Fibroblast of skin of scalp (primary cell): ENCODE measurements around the gene SH2B3. TPM values are rescaled to one million over a fixed set of nuclear protein-coding genes. Genes with fewer than 3 reads are reported as not detected.
A peak's percentile ranks its signal among the peaks of the same experiment; 100 is the strongest.
"Not testable (repeated sequence)": the region's sequence is repeated elsewhere in the genome, so short reads cannot be mapped to it uniquely, and the experiment has no call there.

Experiments used
- DNase-seq: peaks from one replicate; pipeline ENCODE4 v3.0.0-alpha.2; 2013
- polyA plus RNA-seq, 2 experiments: library from polyadenylated mRNA; unstranded; fragments of 120-200 nt; gene quantifications; one replicate each; pipeline ENCODE4 v1.2.1, GENCODE V29; 2013; ENCODE audit not compliant: insufficient read length in 2 of 2

Gene SH2B3
- 24.6 TPM for polyA plus RNA-seq (2013, experiment 1 of 2; ENCODE audit: insufficient read length)
- 24.9 TPM for polyA plus RNA-seq (2013, experiment 2 of 2; ENCODE audit: insufficient read length)

GRCh38 chr12:111405859-111406473 lies at the start of gene SH2B3:
SH2B3 (plus strand) TSS chr12:111405923; CDS start chr12:111418146, 12,223 bp downstream.
- no peak for DNase-seq

GRCh38 chr12:111359231-111359913 lies 46.4 kb upstream of the SH2B3 start:
- DNase-seq = peak; percentile 11

- DNase-seq = no peak
Observed at GRCh38 chr12:111359914-111360276, 45.8 kb upstream of the SH2B3 start.

DNA sequence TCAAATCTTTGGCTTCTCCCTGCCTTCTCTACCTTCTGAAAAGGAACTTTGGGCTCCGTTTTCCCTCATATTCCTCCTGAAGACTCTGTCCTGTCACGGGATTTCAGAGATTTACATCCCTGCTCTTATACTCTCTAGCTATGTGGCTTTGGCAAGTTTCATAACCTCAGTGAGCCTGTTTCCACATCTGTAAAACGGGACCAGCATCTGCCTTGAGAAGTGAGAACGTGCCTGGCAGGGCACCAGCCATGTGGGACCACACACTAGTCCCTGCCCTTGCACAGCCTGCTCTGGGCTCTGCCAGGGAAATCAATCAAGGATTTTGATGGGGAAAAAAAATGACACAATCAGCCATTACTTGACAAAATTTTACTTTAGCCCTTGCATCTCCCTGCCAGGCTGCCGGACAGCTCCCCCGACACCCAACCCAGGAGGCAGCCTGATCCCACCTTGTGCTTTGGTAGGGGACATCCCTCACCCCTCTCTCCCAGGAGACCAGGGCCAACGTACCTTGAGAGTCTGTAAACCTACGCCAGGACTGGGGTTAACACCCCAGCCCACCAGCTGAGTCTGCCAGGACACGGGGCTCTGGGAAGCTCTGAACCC lies 45.3 kb upstream of the SH2B3 start:
- no peak for DNase-seq

- DNase-seq = no peak
Observed at GRCh38 chr12:111361073-111361716, 44.5 kb upstream of the SH2B3 start.

- DNase-seq = no peak
Observed at GRCh38 chr12:111361717-111362576, 43.8 kb upstream of the SH2B3 start.

- DNase-seq = no peak
Observed at GRCh38 chr12:111362687-111363475, 42.8 kb upstream of the SH2B3 start.

GRCh38 chr12:111363578-111363977 lies 42.1 kb upstream of the SH2B3 start:
- DNase-seq = peak; percentile 27

DNA sequence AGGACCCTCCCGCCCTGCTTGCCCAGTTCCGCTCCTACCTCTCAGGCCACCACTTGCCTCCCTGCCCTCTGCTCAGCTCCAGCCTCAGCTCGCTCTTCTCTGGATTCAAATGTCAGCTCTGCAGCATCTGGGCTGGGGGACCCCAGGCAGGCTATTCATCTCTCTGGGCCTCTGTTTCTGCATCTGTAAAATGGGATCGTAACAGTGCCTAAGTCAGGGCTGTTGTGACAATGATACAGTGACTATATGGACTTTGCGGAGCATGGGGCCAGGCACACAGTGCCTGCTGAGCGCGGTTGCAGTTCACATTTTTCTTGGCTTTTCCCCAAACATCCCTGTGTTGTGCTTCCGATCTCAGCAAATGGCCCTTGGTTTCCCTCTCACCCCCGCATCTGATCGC lies 39.6 kb upstream of the SH2B3 start:
- DNase-seq = no peak

- no peak for DNase-seq
Observed at GRCh38 chr12:111366583-111366982, 39.1 kb upstream of the SH2B3 start.

DNA sequence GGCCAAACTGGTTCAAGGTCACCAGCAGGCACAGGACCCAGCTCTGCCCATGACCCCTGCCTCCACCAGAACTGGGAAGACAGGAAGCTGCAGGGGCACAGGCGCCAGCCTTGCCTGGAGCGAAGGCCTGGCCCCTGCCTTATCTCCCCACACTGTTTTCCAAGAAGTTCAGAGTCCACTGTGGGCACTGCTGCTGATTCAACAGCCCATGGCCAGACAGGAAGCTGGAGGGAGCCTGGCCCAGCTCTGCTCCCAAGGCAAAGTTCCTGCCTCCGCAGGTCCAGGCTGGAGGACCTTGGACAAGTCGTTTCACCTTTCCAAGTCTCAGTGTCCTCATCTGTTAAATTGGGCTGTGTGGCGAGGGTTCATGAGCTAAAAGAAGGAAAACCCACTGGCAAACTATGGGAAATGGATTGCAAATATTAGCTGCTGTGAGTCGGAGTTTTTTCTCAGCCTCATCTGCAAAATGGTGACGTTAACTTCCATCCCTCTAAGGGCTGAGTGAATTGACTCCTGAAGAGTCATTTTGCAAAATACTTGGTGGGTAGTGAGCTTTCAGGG lies 38.0 kb upstream of the SH2B3 start:
- no peak for DNase-seq

DNA sequence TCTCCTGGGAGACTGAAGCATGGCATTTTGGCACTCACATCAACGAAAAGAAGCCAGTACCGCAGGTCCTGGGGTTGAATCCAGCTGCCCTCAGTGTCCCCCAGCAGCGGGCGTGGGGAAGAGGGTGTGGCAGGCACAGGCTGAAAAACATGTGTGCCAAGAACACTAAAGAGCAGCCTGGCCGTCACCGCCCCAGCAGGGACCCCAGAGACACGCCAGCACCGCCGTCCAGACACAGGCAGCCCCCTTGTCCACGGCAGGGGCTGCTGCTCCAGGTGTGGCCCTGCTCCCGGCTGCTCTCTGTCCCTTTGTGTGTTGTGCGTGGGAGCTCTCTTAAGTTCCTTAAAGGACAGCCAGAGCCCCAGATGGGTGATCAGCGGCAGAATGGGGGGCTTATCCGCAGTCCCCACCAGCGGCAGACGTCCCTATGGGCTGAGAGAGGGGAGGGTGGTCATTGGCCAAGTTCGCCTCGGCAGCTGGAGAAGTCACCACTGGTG lies 37.4 kb upstream of the SH2B3 start:
- DNase-seq = no peak

- peak; percentile 86 for DNase-seq
Observed at GRCh38 chr12:111368788-111369495, 36.8 kb upstream of the SH2B3 start, which contains the start of gene PHETA1. PHETA1 (minus strand) TSS chr12:111369095; CDS start chr12:111363427, 5,668 bp downstream.

GRCh38 chr12:111369496-111370220 lies 36.1 kb upstream of the SH2B3 start:
- no peak for DNase-seq

DNA sequence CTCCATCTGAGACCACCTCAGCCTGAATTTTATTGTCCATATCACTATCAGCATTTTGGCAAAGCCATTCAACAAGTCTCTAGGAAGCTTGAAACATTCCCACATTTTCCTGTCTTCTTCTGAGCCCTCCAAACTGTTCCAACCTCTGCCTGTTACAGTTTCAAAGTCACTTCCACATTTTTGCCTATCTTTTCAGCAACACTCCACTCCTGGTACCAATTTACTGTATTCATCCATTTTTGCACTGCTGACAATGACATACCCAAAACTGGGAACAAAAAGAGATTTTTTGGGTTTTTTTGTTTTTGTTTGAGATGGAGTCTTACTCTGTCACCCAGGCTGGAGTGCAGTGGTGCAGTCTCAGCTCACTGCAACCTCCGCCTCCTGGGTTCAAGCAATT lies 32.5 kb upstream of the SH2B3 start:
- not testable (repeated sequence) for DNase-seq

GRCh38 chr12:111377440-111377839 lies 28.3 kb upstream of the SH2B3 start:
- no peak for DNase-seq

GRCh38 chr12:111379942-111380554 lies 25.7 kb upstream of the SH2B3 start:
- DNase-seq = no peak

GRCh38 chr12:111384596-111384995 lies 21.1 kb upstream of the SH2B3 start:
- DNase-seq = no peak

- peak; percentile 54 for DNase-seq
Observed at GRCh38 chr12:111386885-111387284, 18.8 kb upstream of the SH2B3 start.
